ENCODE results near the gene PDPK1. TPM values are rescaled to one million over a fixed set of nuclear protein-coding genes. Genes with fewer than 3 reads are reported as not detected.
"Not testable (repeated sequence)": the region's sequence is repeated elsewhere in the genome, so short reads cannot be mapped to it uniquely, and the experiment has no call there.

PDPK1 gene
- total RNA-seq, 4 donors from 2014 or later: 22.2 to 34.5 (median 25.6) TPM

- peak; percentile 94 for ATAC-seq (ENCODE audit: low FRiP score)
- TF ChIP-seq CTCF (IDR thresholded peaks at IDR 0.05): no peak
- peak; percentile 85 for DNase-seq (ENCODE audit: low spot score)
These were observed 65.6 kb downstream of the PDPK1 start for GRCh38 chr16:2603165-2604015.

- not testable (repeated sequence) for DNase-seq (ENCODE audit: low spot score); ATAC-seq (ENCODE audit: low FRiP score)
These were observed 66.2 kb downstream of the PDPK1 start for GRCh38 chr16:2604016-2604369.

GRCh38 chr16:2606820-2607219, 69.0 kb downstream of the PDPK1 start:
- ATAC-seq (ENCODE audit: low FRiP score); DNase-seq (ENCODE audit: low spot score): not testable (repeated sequence)

- ATAC-seq (ENCODE audit: low FRiP score): not testable (repeated sequence)
These were observed 71.5 kb downstream of the PDPK1 start for GRCh38 chr16:2609345-2609744.

GRCh38 chr16:2609827-2610470, 72.1 kb downstream of the PDPK1 start:
- DNase-seq (ENCODE audit: low spot score) (no peak), ATAC-seq (ENCODE audit: low FRiP score) (no peak)
- TF ChIP-seq CTCF (IDR thresholded peaks at IDR 0.05): no peak

More at GRCh38 chr16:2609345-2609744, 71.5 kb downstream of the PDPK1 start:
- DNase-seq (ENCODE audit: low spot score): not testable (repeated sequence)

GRCh38 chr16:2610781-2611498, 73.1 kb downstream of the PDPK1 start:
- ATAC-seq (ENCODE audit: low FRiP score): no peak
- no peak for DNase-seq (ENCODE audit: low spot score)
- no peak for TF ChIP-seq CTCF (IDR thresholded peaks at IDR 0.05)

- no peak for TF ChIP-seq CTCF (IDR thresholded peaks at IDR 0.05)
- DNase-seq (ENCODE audit: low spot score) (no peak), ATAC-seq (ENCODE audit: low FRiP score) (no peak)
These were observed 73.7 kb downstream of the PDPK1 start for GRCh38 chr16:2611499-2611862.

- not testable (repeated sequence) for ATAC-seq (ENCODE audit: low FRiP score); DNase-seq (ENCODE audit: low spot score)
These were observed 74.1 kb downstream of the PDPK1 start for GRCh38 chr16:2611877-2612276.

- not testable (repeated sequence) for DNase-seq (ENCODE audit: low spot score); ATAC-seq (ENCODE audit: low FRiP score)
These were observed 75.4 kb downstream of the PDPK1 start for GRCh38 chr16:2613251-2613650.

Data from omental fat pad (tissue), 4 donors.